GM10266 (cell line): ENCODE data around the gene RNF126.

Experiments used
- DNase-seq: peaks from one replicate; pipeline ENCODE4 v3.0.0; 2012; ENCODE audit errors: extremely low spot score
- TF ChIP-seq, protein P1 (sequence below): IDR thresholded peaks from 2 replicates; pipeline ENCODE4 v1.5.1; 2012; ENCODE audit warnings: mild to moderate bottlenecking, low read depth; ENCODE audit not compliant: control insufficient read depth, insufficient read depth; ENCODE audit errors: missing control alignments

The RNF126 gene

DNA sequence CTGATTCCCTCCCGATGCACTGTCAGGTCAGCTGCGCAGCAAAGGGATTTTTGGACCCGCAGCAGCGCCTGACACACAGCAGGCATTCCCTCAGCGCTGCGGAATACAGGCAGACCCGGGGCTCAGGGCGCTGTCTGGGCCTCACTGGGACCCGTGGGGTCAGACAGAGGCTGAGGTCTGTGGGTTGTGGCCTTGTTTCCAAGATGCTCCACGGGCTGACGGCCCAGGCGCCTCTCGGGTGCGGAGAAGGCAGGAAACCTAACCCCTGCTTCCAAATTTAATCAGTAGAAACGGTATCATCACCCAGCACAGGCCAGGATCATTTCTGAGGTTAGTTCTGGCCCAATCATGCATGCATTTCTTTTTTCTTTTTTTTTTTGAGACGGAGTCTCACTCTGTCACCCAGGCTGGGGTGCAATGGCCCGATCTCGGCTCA is 686 bp upstream of the RNF126 start:
- DNase-seq: no peak
- TF ChIP-seq, protein P1, sequence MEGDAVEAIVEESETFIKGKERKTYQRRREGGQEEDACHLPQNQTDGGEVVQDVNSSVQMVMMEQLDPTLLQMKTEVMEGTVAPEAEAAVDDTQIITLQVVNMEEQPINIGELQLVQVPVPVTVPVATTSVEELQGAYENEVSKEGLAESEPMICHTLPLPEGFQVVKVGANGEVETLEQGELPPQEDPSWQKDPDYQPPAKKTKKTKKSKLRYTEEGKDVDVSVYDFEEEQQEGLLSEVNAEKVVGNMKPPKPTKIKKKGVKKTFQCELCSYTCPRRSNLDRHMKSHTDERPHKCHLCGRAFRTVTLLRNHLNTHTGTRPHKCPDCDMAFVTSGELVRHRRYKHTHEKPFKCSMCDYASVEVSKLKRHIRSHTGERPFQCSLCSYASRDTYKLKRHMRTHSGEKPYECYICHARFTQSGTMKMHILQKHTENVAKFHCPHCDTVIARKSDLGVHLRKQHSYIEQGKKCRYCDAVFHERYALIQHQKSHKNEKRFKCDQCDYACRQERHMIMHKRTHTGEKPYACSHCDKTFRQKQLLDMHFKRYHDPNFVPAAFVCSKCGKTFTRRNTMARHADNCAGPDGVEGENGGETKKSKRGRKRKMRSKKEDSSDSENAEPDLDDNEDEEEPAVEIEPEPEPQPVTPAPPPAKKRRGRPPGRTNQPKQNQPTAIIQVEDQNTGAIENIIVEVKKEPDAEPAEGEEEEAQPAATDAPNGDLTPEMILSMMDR: no peak

DNA sequence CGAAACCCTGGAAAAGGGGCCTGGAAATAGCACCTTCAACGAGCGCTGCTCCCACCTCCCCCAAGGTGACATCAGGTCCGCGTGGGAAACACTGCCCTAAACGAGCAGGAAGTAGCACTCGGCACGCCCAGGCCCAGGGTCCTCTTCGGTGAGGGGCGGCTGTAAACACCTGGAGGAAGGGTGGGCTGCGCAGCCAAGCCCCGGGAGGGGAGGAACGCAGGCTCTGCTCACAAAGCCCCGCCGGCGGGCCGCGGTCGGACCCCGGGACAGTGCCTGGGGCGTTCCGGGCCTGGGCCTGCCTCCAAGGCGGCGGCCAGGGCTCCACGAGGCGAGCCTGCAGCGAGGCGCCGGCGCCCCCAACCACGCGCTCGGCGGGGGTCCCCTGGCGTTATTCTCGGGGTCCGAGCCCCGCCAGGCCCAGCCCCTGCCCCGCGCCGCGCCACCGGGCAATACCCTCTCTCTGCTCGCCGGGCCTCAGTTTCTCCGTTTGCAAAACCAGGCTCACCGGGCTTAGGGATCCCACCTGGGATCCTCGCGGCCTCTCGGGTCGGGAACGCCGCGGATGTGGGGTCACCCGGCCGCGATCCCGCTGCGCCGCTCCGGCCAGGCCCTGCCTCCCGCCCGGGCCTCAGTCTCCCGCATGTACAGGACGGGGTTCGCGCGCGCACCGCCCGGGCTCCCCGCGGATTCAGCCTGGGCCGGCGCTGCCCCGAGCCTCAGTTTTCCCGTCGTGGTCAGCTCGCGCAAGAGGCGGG is 630 bp downstream of the RNF126 start:
- TF ChIP-seq, protein P1: no peak
- peak; percentile 87 for DNase-seq

DNA sequence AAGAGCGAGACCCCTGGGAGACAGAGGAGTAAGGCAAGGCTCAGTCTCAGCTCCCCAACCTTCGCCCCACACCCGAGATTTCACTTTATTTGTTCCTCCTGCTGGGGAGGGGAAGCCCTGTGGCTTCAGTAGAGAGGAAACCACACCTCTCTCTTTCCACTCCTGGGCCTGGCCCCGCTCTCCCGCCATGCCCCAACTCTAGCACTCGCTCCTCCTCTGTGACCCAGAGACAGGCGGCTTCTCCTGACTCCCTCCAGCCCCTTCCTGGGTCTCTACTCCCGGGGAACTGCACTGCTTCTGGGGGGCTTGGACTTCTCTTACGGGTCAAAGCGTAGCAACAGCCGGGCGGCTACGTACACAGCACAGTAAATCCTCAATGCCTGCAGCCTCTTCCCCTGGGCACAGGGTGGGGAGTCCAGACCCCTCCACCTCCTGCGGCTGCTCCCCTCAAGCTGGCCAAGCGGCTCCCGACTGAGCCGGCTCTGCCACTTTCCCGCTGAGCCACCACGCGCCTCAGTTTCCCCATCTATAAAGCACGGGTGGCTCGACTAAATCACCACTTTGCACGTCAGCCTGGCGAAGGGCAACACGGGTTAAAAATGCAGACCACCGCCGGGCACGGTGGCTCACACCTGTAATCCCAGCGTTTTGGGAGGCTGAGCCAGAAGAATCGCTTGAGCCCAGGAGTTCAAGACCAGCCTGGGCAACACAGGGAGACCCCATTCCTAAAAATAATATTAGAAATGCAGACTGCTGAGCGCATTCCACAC is 1.4 kb downstream of the RNF126 start:
- TF ChIP-seq, protein P1: no peak
- DNase-seq: peak; percentile 91

DNA sequence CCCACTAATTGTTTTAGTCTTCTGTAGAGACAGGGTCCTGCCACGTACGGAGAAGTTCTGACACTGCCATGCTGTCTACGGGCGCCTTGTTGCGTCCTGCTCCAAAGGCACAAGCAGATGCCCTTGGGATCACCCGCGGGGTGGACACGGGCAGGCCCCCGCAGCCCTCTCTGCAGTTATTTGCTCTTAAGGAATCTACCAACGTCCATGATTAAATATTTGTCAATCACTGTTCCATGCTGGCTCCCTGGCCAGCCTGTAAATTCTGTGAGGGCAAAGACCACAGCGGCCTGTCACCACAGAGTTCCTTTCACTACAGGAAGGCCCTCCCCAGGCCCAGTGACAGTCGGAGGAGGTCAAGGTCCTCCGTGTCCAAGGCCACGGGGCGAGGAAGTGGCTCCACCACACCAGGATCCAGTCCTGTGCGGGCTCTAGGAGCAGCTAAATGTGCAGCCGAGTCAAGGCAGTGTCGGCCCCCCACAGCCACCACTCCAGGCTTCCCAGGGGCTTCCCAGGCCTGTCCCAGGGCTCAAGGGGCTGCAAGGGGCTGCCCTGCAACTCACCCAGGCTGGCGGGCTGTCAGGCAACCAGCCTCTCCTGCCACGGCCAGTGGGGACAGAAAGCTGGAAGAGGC is 2.1 kb downstream of the RNF126 start:
- no peak for DNase-seq
- TF ChIP-seq, protein P1: no peak

DNA sequence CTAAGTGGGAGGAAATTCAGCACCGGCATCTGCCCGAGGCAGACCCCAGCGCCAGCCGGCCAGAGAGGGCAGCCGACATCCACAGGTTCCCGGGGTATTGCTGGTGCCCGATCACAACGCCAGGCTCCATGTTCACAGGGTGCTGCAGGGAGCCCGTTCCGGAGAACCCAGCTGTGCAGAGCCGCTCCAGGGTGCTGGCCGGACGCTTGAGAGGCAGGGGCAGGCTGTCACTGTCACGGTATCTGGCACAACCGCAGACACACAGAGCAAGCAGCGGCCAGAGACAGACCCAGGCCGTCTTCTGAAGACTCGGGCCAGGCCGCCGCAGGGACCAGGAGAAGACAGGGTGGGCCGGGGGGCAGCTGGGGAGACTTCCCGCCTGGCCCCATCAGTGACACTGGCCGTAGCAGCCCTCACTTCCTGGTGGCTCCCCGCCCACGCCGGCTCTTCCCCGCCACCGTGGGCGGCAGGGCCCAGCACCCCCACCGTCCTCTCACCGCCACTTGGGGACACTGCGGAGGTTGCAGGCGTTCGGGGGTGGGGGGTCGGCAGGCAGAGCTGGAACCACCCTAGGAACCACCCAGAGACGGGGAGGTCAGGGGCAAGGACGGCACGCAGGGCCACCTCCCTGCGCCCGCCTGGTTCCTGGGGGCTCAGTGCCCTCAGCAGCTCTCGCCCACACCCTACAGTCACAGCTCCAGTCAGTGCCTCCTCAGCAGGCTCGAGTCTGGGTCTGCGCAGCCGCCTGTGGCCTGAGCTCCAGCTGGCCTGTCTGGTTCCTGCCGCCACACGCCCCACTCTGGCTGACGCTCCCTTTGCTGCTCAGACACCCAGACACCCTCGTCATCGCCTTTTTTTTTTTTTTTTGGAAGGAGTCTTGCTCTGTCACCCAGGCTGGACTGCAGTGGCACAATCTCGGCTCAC is 3.8 kb downstream of the RNF126 start:
- DNase-seq: no peak
- TF ChIP-seq, protein P1: no peak

DNA sequence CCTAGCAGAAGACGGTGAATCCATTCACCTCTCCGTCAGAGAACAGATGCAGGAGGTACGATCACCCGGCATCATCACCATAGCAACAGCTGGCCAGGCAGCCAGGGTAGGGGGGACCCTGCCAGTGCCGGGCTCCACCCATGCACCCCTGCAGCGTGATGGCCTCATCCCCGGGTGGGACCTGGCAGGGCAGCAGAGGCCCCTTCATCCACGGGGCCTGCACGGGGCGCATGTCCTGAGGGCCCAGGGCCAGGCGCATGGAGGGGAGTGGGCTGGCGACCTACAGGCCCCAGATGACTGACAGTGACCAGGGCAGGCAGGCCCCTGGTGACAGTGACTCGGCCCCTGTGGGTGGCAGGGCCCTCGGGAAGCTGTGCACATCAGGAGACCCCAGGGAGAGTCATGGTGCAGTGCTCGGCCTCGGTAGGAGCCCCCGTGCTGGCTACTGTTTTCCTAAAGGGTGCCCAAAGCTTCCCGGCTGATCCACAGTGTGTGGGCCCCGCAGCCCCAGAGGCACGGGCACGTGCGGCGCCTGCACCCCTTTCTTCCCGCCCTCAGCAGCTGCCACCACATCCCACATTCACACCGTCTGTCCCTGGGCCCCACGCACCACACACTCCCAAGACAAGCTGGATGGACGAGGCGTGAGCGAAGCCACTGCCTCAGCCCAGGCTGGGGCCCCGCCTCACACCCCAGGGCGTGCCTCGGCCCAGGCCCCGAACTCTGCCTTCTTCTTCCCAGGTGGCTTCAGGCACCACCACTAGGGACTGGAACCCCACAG is 4.8 kb downstream of the RNF126 start:
- TF ChIP-seq, protein P1: no peak
- DNase-seq: no peak
